ENCODE results near the gene TMEM238. TPM values are rescaled to one million over a fixed set of nuclear protein-coding genes. Genes with fewer than 3 reads are reported as not detected.

Gene TMEM238
- total RNA-seq, 1 experiment from 2014 or later, result 22.8 TPM

DNA sequence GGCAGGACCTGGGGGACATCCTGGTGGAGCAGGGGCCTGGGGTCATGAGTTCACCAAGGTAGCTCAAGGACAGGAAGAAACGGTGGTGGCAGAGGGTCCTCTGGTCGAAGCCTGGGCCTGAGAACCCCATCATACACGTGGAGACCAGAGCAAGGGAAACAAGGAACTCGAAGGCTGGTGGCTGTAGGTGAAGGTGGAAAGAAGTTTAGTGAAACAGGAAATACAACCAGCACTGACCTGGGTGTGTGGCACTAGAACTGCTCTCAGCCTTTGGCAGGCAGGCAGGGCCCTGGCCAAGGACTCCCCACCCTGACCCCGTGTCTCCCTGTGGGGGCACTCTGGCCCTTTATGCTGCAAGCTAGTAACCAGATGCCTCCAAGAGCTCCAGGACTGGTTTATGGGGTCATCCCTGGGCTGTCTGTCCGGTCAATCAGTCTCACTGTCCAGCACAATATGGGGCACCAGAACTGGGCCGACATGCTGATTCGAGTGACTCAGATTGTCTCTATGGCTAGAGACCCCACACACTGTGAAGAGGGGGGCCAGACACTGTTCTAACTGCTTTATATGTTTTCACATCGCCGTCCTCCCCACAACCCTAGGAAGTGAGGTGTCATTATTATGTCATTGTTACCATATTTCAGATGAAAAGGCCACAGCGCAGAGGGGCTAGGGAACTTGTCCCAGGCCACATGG is 33.3 kb downstream of the TMEM238 start:
- H3K4me2 ChIP-seq (ENCODE audit: low read length), result no peak overlapping the region

GRCh38 chr19:55348317-55349034 is 35.6 kb downstream of the TMEM238 start:
- H3K27ac ChIP-seq (ENCODE audit: low read length), result no peak overlapping the region
- H3K4me2 ChIP-seq (ENCODE audit: low read length), result no peak overlapping the region
- intact Hi-C loops (cut with micrococcal nuclease), result no loop called here
- ATAC-seq (no peak), DNase-seq (no peak)
- H3K4me3 ChIP-seq (ENCODE audit: low read length), result no peak overlapping the region
- H3K79me2 ChIP-seq (ENCODE audit: low read length), result no peaks in the 10 kb centered on the region
- ChIA-PET POLR2A (ENCODE audit: unreplicated experiment) (no interaction called here), CTCF (interaction anchor here (0.6 kb wide), 2 partner anchors 9 to 47 kb away, joined by 3 read pairs; partner anchors contain the start of gene KMT5C)
- BruUV-seq (replicated peaks), result no TSS peak
- H2AFZ ChIP-seq (ENCODE audit: low read length), result no peak overlapping the region
- H3K9me3 ChIP-seq (ENCODE audit: low read length), result no peaks in the 10 kb centered on the region
- no peaks in the 10 kb centered on the region for H3F3A ChIP-seq (ENCODE audit: low read length, unreplicated experiment)
- H4K20me1 ChIP-seq (ENCODE audit: low read length), result no peaks in the 10 kb centered on the region
- no peak overlapping the region for H3K9ac ChIP-seq (ENCODE audit: low read length)
- no peaks in the 10 kb centered on the region; the same call in 1 of the 2 replicates for H3K36me3 ChIP-seq (ENCODE audit: low read depth, low read length)
- H3K4me1 ChIP-seq (ENCODE audit: insufficient read depth, low read length), result peaks cover 37% of the 10 kb centered on the region
- TF ChIP-seq EZH2phosphoT487 (IDR thresholded peaks at IDR 0.05; ENCODE audit: borderline replicate concordance, low read length) (no peak), EZH2 (IDR thresholded peaks at IDR 0.05; ENCODE audit: low read length, unreplicated experiment) (no peak)
- TF ChIP-seq, protein P1, sequence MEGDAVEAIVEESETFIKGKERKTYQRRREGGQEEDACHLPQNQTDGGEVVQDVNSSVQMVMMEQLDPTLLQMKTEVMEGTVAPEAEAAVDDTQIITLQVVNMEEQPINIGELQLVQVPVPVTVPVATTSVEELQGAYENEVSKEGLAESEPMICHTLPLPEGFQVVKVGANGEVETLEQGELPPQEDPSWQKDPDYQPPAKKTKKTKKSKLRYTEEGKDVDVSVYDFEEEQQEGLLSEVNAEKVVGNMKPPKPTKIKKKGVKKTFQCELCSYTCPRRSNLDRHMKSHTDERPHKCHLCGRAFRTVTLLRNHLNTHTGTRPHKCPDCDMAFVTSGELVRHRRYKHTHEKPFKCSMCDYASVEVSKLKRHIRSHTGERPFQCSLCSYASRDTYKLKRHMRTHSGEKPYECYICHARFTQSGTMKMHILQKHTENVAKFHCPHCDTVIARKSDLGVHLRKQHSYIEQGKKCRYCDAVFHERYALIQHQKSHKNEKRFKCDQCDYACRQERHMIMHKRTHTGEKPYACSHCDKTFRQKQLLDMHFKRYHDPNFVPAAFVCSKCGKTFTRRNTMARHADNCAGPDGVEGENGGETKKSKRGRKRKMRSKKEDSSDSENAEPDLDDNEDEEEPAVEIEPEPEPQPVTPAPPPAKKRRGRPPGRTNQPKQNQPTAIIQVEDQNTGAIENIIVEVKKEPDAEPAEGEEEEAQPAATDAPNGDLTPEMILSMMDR (conservative IDR thresholded peaks at IDR 0.05; ENCODE audit: low read depth, low read length), result no peak
- no peaks in the 10 kb centered on the region for H3K9me2 ChIP-seq (replicated peaks; ENCODE audit: low read length)
- peaks cover 11% of the 10 kb centered on the region for H3K27me3 ChIP-seq (ENCODE audit: low read length)

More for the DNA sequence above, 33.3 kb downstream of the TMEM238 start:
- H2AFZ ChIP-seq (ENCODE audit: low read length), result no peak overlapping the region
- no peak overlapping the region for H3K4me3 ChIP-seq (ENCODE audit: low read length)
- H3K4me1 ChIP-seq (ENCODE audit: insufficient read depth, low read length), result peaks cover 45% of the 10 kb centered on the region
- peak overlapping the region; percentile 49; the same call in 1 of the 2 replicates for H3K27ac ChIP-seq (ENCODE audit: low read length)
- no peak for TF ChIP-seq EZH2phosphoT487 (IDR thresholded peaks at IDR 0.05; ENCODE audit: borderline replicate concordance, low read length)
- TF ChIP-seq, protein P1 (conservative IDR thresholded peaks at IDR 0.05; ENCODE audit: low read depth, low read length), result no peak
- TF ChIP-seq EZH2 (IDR thresholded peaks at IDR 0.05; ENCODE audit: low read length, unreplicated experiment), result no peak
- H3K9me3 ChIP-seq (ENCODE audit: low read length), result no peaks in the 10 kb centered on the region
- H4K20me1 ChIP-seq (ENCODE audit: low read length), result no peaks in the 10 kb centered on the region
- H3K79me2 ChIP-seq (ENCODE audit: low read length), result no peaks in the 10 kb centered on the region
- CTCF ChIA-PET, result no interaction called here
- ATAC-seq (no peak), DNase-seq (no peak)
- no peak overlapping the region for H3K9ac ChIP-seq (ENCODE audit: low read length)
- H3K27me3 ChIP-seq (ENCODE audit: low read length), result peaks cover 17% of the 10 kb centered on the region
- intact Hi-C loops (cut with micrococcal nuclease), result no loop called here
- POLR2A ChIA-PET (ENCODE audit: unreplicated experiment), result no interaction called here
- H3K36me3 ChIP-seq (ENCODE audit: low read depth, low read length), result no peaks in the 10 kb centered on the region; the same call in 1 of the 2 replicates
- BruUV-seq (replicated peaks), result no TSS peak
- H3K9me2 ChIP-seq (replicated peaks; ENCODE audit: low read length), result no peaks in the 10 kb centered on the region
- H3F3A ChIP-seq (ENCODE audit: low read length, unreplicated experiment), result no peaks in the 10 kb centered on the region
